Measurements from ENCODE around the gene VAX1.
"Not testable (repeated sequence)": the region's sequence is repeated elsewhere in the genome, so short reads cannot be mapped to it uniquely, and the experiment has no call there.

The VAX1 gene

GRCh38 chr10:117087521-117087920, 50.5 kb downstream of the VAX1 start:
- peaks cover 29% of the 10 kb centered on the region for H3K27me3 Mint-ChIP-seq
- H3K4me3 Mint-ChIP-seq: no peak overlapping the region
- no peaks in the 10 kb centered on the region for H3K36me3 Mint-ChIP-seq (ENCODE audit: low read depth)
- no peaks in the 10 kb centered on the region for H3K4me1 Mint-ChIP-seq (ENCODE audit: low read depth)
- no peaks in the 10 kb centered on the region for H3K9me3 Mint-ChIP-seq
- H3K27ac Mint-ChIP-seq: no peak overlapping the region
- DNase-seq: no peak

GRCh38 chr10:117086546-117086945, 51.5 kb downstream of the VAX1 start:
- H3K4me1 Mint-ChIP-seq (ENCODE audit: low read depth): no peaks in the 10 kb centered on the region

GRCh38 chr10:117084421-117085246, 53.4 kb downstream of the VAX1 start:
- not testable (repeated sequence) for DNase-seq; H3K27ac Mint-ChIP-seq; H3K4me3 Mint-ChIP-seq; H3K9me3 Mint-ChIP-seq; H3K4me1 Mint-ChIP-seq (ENCODE audit: low read depth); H3K36me3 Mint-ChIP-seq (ENCODE audit: low read depth)
- H3K27me3 Mint-ChIP-seq: peaks cover 19% of the 10 kb centered on the region

More at GRCh38 chr10:117086546-117086945, 51.5 kb downstream of the VAX1 start:
- DNase-seq: no peak
- H3K4me3 Mint-ChIP-seq: no peak overlapping the region
- no peaks in the 10 kb centered on the region for H3K36me3 Mint-ChIP-seq (ENCODE audit: low read depth)
- H3K27ac Mint-ChIP-seq: no peak overlapping the region
- H3K27me3 Mint-ChIP-seq: peaks cover 26% of the 10 kb centered on the region
- no peaks in the 10 kb centered on the region for H3K9me3 Mint-ChIP-seq

Measured in activated T-cell treated with anti-CD3 and anti-CD28 coated beads, Interleukin-2, amount 50 U/mL, for 24 hours (primary cell).